LNCAP (cell line): Measurements from ENCODE around the gene EXOC2.

Experiments used
- CTCF ChIP-seq: fragments of 450-650 bp; IDR thresholded peaks from 2 replicates; pipeline ENCODE4 v1.5.1; 2017; ENCODE audit warnings: mild to moderate bottlenecking

EXOC2 gene

DNA sequence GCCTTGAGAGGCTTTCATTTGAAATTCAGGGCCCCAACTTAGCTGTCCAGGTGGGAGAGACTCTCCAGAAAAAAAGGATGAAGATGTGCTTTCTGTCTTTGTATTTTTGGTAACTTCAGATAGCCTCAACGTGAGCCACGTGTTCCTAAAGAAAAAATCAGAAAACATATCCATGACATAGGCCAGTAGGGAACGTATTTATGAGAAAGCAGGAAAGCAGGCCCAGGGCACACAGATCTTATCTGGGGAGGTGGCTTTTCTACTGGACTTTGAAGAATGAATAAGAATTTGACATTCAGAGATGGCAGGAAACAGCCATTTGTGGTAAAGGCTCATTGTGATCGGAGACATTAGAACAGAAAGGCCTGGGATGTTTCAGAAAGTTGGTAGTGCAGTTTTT, 21.2 kb upstream of the EXOC2 start:
- TF ChIP-seq CTCF = no peak

- no peak for TF ChIP-seq CTCF
These were observed 20.4 kb upstream of the EXOC2 start for GRCh38 chr6:713351-713750.

DNA sequence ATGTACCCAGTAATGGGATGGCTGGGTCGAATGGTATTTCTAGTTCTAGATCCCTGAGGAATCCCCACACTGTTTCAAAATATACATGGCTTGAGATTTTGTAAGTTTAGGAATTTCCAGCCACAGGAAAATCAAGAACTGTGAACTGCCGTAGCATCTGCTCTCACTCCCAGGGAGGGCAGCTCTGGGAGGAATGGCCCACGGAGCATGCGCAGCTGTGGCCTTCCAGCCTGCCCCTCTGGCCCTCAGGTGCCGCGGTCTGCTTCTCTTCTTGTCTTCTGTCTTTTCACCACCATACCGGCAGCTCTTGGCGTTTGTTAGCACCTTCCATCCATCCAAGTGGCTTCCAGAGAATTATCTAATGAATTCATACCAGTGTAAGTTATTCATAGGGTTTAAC, 19.9 kb upstream of the EXOC2 start:
- no peak for TF ChIP-seq CTCF

- no peak for TF ChIP-seq CTCF
These were observed 19.0 kb upstream of the EXOC2 start for GRCh38 chr6:711925-712324.

GRCh38 chr6:710601-711571, 17.9 kb upstream of the EXOC2 start:
- TF ChIP-seq CTCF = no peak

DNA sequence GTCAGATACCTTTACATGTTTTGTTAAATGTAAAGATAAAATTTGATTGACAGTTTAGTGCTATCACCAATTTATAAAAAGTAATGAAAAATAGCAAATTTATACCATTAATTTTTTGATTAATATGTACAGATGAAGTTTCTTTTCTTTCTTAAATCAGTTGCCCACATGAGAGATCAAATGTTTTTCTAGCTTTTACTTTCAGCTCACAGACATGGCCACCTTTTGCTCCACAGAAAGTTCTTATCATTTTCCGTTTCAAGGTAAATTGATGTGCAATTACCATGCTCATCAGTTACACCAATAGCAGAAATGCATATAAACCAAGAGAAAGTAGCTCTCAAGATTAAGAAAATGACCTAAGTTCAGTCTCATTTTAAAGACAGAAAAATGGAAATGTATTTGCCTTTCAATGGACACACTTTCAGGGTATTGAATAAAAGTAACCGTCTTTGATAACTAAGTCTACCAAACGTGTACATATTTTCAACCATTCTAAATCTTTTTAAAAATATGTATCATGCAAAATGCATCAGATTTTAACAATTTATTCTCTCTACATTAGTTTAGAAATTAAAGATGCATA, 16.6 kb upstream of the EXOC2 start:
- TF ChIP-seq CTCF = no peak

GRCh38 chr6:708237-708598, 15.3 kb upstream of the EXOC2 start:
- TF ChIP-seq CTCF = no peak
